ENCODE results near the gene ZNF606.

- no peak for TF ChIP-seq CTCF (IDR thresholded peaks at IDR 0.05)
- no peak for TF ChIP-seq POLR2A (IDR thresholded peaks at IDR 0.05)
Measured at GRCh38 chr19:57934820-57935665, 67.6 kb downstream of the ZNF606 start, which contains the start of gene ZNF418.

Measured in heart left ventricle (tissue), 13 donors.